ENCODE results near the gene FARS2. TPM values are rescaled to one million over a fixed set of nuclear protein-coding genes. Genes with fewer than 3 reads are reported as not detected.

The FARS2 gene
- total and polyA plus RNA-seq, 4 donors = 9.2 to 31.4 (median 19.4) TPM

- Histone ChIP-seq H3K36me3 (ENCODE audit: control insufficient read depth in 4 of 4, insufficient read depth in 4 of 4, low read length in 4 of 4) (no peaks in the 10 kb centered on the region), H3K27ac (ENCODE audit: low read depth in 1 of 2, low read length in 1 of 2) (no peak overlapping the region), H3K9me3 (ENCODE audit: control insufficient read depth in 4 of 4, insufficient read depth in 3 of 4, low read length in 3 of 4) (no peaks in the 10 kb centered on the region), H3K9ac (ENCODE audit: insufficient read depth in 1 of 2, low read length in 2 of 2) (no peak overlapping the region), H3K27me3 (ENCODE audit: control insufficient read depth in 3 of 3, insufficient read depth in 3 of 3, low read length in 2 of 3) (no peaks in the 10 kb centered on the region), H3K4me1 (ENCODE audit: control insufficient read depth in 5 of 5, insufficient read depth in 5 of 5, low read length in 5 of 5) (peaks cover 0 to 3% (median 0%) of the 10 kb centered on the region in 5 donors), H3K4me3 (no peak overlapping the region)
- no peak for TF ChIP-seq CTCF (IDR thresholded peaks at IDR 0.05; ENCODE audit: control extremely low read depth, extremely low read depth)
- DNase-seq = no peak
- no peak for ATAC-seq (ENCODE audit: insufficient read depth, low FRiP score)
- WGBS, 2 donors = 97 to 99% methylated on average over 6 of the region's 6 CpGs
Observed at GRCh38 chr6:5529015-5529414, 267.7 kb downstream of the FARS2 start.

- WGBS, 2 donors = 93 to 100% methylated on average over 1 of the region's 1 CpG
- Histone ChIP-seq H3K9ac (ENCODE audit: insufficient read depth in 1 of 2, low read length in 2 of 2) (no peak overlapping the region), H3K27me3 (ENCODE audit: control insufficient read depth in 3 of 3, insufficient read depth in 3 of 3, low read length in 2 of 3) (no peaks in the 10 kb centered on the region), H3K4me3 (no peak overlapping the region), H3K27ac (ENCODE audit: low read depth in 1 of 2, low read length in 1 of 2) (no peak overlapping the region), H3K36me3 (ENCODE audit: control insufficient read depth in 4 of 4, insufficient read depth in 4 of 4, low read length in 4 of 4) (no peaks in the 10 kb centered on the region), H3K9me3 (ENCODE audit: control insufficient read depth in 4 of 4, insufficient read depth in 3 of 4, low read length in 3 of 4) (peaks cover 0 to 4% (median 0%) of the 10 kb centered on the region in 4 donors), H3K4me1 (ENCODE audit: control insufficient read depth in 5 of 5, insufficient read depth in 5 of 5, low read length in 5 of 5) (peaks cover 0 to 3% (median 0%) of the 10 kb centered on the region in 5 donors)
- ATAC-seq (ENCODE audit: insufficient read depth, low FRiP score) = no peak
- no peak for TF ChIP-seq CTCF (IDR thresholded peaks at IDR 0.05; ENCODE audit: control extremely low read depth, extremely low read depth)
- no peak for DNase-seq
Observed at GRCh38 chr6:5529733-5530132, 268.4 kb downstream of the FARS2 start.

GRCh38 chr6:5531161-5531560 lies 269.8 kb downstream of the FARS2 start:
- Histone ChIP-seq H3K27ac (ENCODE audit: low read depth in 1 of 2, low read length in 1 of 2) (no peak overlapping the region), H3K4me1 (ENCODE audit: control insufficient read depth in 5 of 5, insufficient read depth in 5 of 5, low read length in 5 of 5) (peaks cover 0 to 3% (median 0%) of the 10 kb centered on the region in 5 donors), H3K27me3 (ENCODE audit: control insufficient read depth in 3 of 3, insufficient read depth in 3 of 3, low read length in 2 of 3) (no peaks in the 10 kb centered on the region), H3K36me3 (ENCODE audit: control insufficient read depth in 4 of 4, insufficient read depth in 4 of 4, low read length in 4 of 4) (no peaks in the 10 kb centered on the region), H3K9me3 (ENCODE audit: control insufficient read depth in 4 of 4, insufficient read depth in 3 of 4, low read length in 3 of 4) (peaks cover 0 to 4% (median 0%) of the 10 kb centered on the region in 4 donors), H3K9ac (ENCODE audit: insufficient read depth in 1 of 2, low read length in 2 of 2) (no peak overlapping the region), H3K4me3 (no peak overlapping the region)
- TF ChIP-seq CTCF (IDR thresholded peaks at IDR 0.05; ENCODE audit: control extremely low read depth, extremely low read depth) = no peak
- WGBS, 2 donors = 49 to 86% methylated on average over 4 of the region's 4 CpGs
- ATAC-seq (ENCODE audit: insufficient read depth, low FRiP score) (no peak), DNase-seq (no peak)

- no peak for DNase-seq
- Histone ChIP-seq H3K4me3 (no peak overlapping the region), H3K4me1 (ENCODE audit: control insufficient read depth in 5 of 5, insufficient read depth in 5 of 5, low read length in 5 of 5) (peaks cover 0 to 3% (median 0%) of the 10 kb centered on the region in 5 donors), H3K9ac (ENCODE audit: insufficient read depth in 1 of 2, low read length in 2 of 2) (no peak overlapping the region), H3K27me3 (ENCODE audit: control insufficient read depth in 3 of 3, insufficient read depth in 3 of 3, low read length in 2 of 3) (no peaks in the 10 kb centered on the region), H3K27ac (ENCODE audit: low read depth in 1 of 2, low read length in 1 of 2) (no peak overlapping the region), H3K9me3 (ENCODE audit: control insufficient read depth in 4 of 4, insufficient read depth in 3 of 4, low read length in 3 of 4) (peaks cover 0 to 4% (median 0%) of the 10 kb centered on the region in 4 donors), H3K36me3 (ENCODE audit: control insufficient read depth in 4 of 4, insufficient read depth in 4 of 4, low read length in 4 of 4) (no peaks in the 10 kb centered on the region)
- 54 to 66% methylated on average over 6 of the region's 6 CpGs for WGBS, 2 donors
- no peak for TF ChIP-seq CTCF (IDR thresholded peaks at IDR 0.05; ENCODE audit: control extremely low read depth, extremely low read depth)
- ATAC-seq (ENCODE audit: insufficient read depth, low FRiP score) = no peak
Observed at GRCh38 chr6:5531853-5532375, 270.6 kb downstream of the FARS2 start.
